ENCODE results near the gene SCYGR4. TPM values are rescaled to one million over a fixed set of nuclear protein-coding genes. Genes with fewer than 3 reads are reported as not detected.

The SCYGR4 gene
- total RNA-seq, 6 donors from 2014 or later: not detected

GRCh38 chr2:227629435-227629834 is 12.1 kb downstream of the SCYGR4 start:
- TF ChIP-seq POLR2A (IDR thresholded peaks at IDR 0.05) (no peak), CTCF (IDR thresholded peaks at IDR 0.05) (no peak), EP300 (IDR thresholded peaks at IDR 0.05) (no peak), POLR2AphosphoS5 (IDR thresholded peaks at IDR 0.05) (no peak)
- Histone ChIP-seq H3K4me3 (no peak overlapping the region), H3K27me3 (no peaks in the 10 kb centered on the region), H3K9me3 (no peaks in the 10 kb centered on the region), H3K4me1 (no peaks in the 10 kb centered on the region), H3K36me3 (no peaks in the 10 kb centered on the region), H3K27ac (no peak overlapping the region)
- DNase-seq (no peak), ATAC-seq (ENCODE audit: low FRiP score in 2 of 2) (no peak)
- 62 to 78% methylated on average over 7 of the region's 7 CpGs for WGBS, 2 donors

- no peak for ATAC-seq (ENCODE audit: low FRiP score in 2 of 2)
- H3K36me3 ChIP-seq: no peaks in the 10 kb centered on the region
- DNase-seq: no peak
- WGBS, 2 donors: 84 to 91% methylated on average over 3 of the region's 3 CpGs
- H3K27ac ChIP-seq: no peak overlapping the region
- H3K27me3 ChIP-seq: no peaks in the 10 kb centered on the region
- H3K4me3 ChIP-seq: no peak overlapping the region
- no peaks in the 10 kb centered on the region for H3K9me3 ChIP-seq
- TF ChIP-seq EP300 (IDR thresholded peaks at IDR 0.05): no peak
- TF ChIP-seq POLR2AphosphoS5 (IDR thresholded peaks at IDR 0.05): no peak
- TF ChIP-seq CTCF (IDR thresholded peaks at IDR 0.05): no peak
- no peak for TF ChIP-seq POLR2A (IDR thresholded peaks at IDR 0.05)
- no peaks in the 10 kb centered on the region for H3K4me1 ChIP-seq
Measured at GRCh38 chr2:227630322-227630721, 13.0 kb downstream of the SCYGR4 start.

- no peak overlapping the region for H3K4me3 ChIP-seq
- H3K27me3 ChIP-seq: no peaks in the 10 kb centered on the region
- H3K36me3 ChIP-seq: no peaks in the 10 kb centered on the region
- DNase-seq (no peak), ATAC-seq (ENCODE audit: low FRiP score in 2 of 2) (no peak)
- no peaks in the 10 kb centered on the region for H3K4me1 ChIP-seq
- no peak overlapping the region for H3K27ac ChIP-seq
- 80 to 85% methylated on average over 6 of the region's 6 CpGs for WGBS, 2 donors
- no peaks in the 10 kb centered on the region for H3K9me3 ChIP-seq
- TF ChIP-seq POLR2A (IDR thresholded peaks at IDR 0.05): no peak
- no peak for TF ChIP-seq CTCF (IDR thresholded peaks at IDR 0.05)
- no peak for TF ChIP-seq EP300 (IDR thresholded peaks at IDR 0.05)
- TF ChIP-seq POLR2AphosphoS5 (IDR thresholded peaks at IDR 0.05): no peak
Measured at GRCh38 chr2:227632827-227633226, 15.5 kb downstream of the SCYGR4 start.

- WGBS, 2 donors: 68 to 69% methylated on average over 3 of the region's 3 CpGs
- no peak for ATAC-seq (ENCODE audit: low FRiP score in 2 of 2)
- H3K4me1 ChIP-seq: no peaks in the 10 kb centered on the region
- no peaks in the 10 kb centered on the region for H3K9me3 ChIP-seq
- no peak overlapping the region for H3K4me3 ChIP-seq
- DNase-seq: no peak
- no peaks in the 10 kb centered on the region for H3K27me3 ChIP-seq
- TF ChIP-seq POLR2A (IDR thresholded peaks at IDR 0.05): no peak
- no peak overlapping the region for H3K27ac ChIP-seq
- H3K36me3 ChIP-seq: no peaks in the 10 kb centered on the region
Measured at GRCh38 chr2:227634201-227634600, 16.9 kb downstream of the SCYGR4 start.

- Histone ChIP-seq H3K27me3 (no peaks in the 10 kb centered on the region), H3K27ac (no peak overlapping the region), H3K9me3 (no peaks in the 10 kb centered on the region), H3K36me3 (no peaks in the 10 kb centered on the region), H3K4me1 (no peaks in the 10 kb centered on the region), H3K4me3 (no peak overlapping the region)
- WGBS, 2 donors: 37 to 46% methylated on average over 2 of the region's 2 CpGs
- DNase-seq (no peak), ATAC-seq (ENCODE audit: low FRiP score in 2 of 2) (no peak)
- no peak for TF ChIP-seq POLR2A (IDR thresholded peaks at IDR 0.05)
- TF ChIP-seq EP300 (IDR thresholded peaks at IDR 0.05): no peak
- no peak for TF ChIP-seq POLR2AphosphoS5 (IDR thresholded peaks at IDR 0.05)
- no peak for TF ChIP-seq CTCF (IDR thresholded peaks at IDR 0.05)
Measured at GRCh38 chr2:227642656-227643055, 25.4 kb downstream of the SCYGR4 start.

Data from upper lobe of left lung (tissue), 6 donors.